ENCODE measurements around the gene DLGAP1. TPM values are rescaled to one million over a fixed set of nuclear protein-coding genes. Genes with fewer than 3 reads are reported as not detected.
"Not testable (repeated sequence)": the region's sequence is repeated elsewhere in the genome, so short reads cannot be mapped to it uniquely, and the experiment has no call there.

Gene DLGAP1
- total RNA-seq, 6 experiments from 2014 or later = 0.09 to 0.31 (median 0.18) TPM; not detected in 2

GRCh38 chr18:4026542-4026941, 428.6 kb downstream of the DLGAP1 start:
- Histone ChIP-seq H3K27me3 (no peaks in the 10 kb centered on the region), H3K9me3 (no peaks in the 10 kb centered on the region), H3K4me1 (no peaks in the 10 kb centered on the region), H3K27ac (no peak overlapping the region), H3K4me3 (no peak overlapping the region), H3K36me3 (no peaks in the 10 kb centered on the region)
- no peak for ATAC-seq
- TF ChIP-seq CTCF (IDR thresholded peaks at IDR 0.05) = no peak
- 64% methylated on average over 1 of the region's 1 CpG for WGBS (ENCODE audit: insufficient coverage, low coverage, low lambda C conversion rate, missing lambda C conversion rate)
- intact Hi-C loops (cut with DNase I) = no loop called here
- no peak for DNase-seq

- Histone ChIP-seq H3K27ac (no peak overlapping the region), H3K27me3 (no peaks in the 10 kb centered on the region), H3K9me3 (no peaks in the 10 kb centered on the region), H3K36me3 (no peaks in the 10 kb centered on the region), H3K4me1 (no peaks in the 10 kb centered on the region), H3K4me3 (no peak overlapping the region)
- intact Hi-C loops (cut with DNase I) = no loop called here
- WGBS (ENCODE audit: insufficient coverage, low coverage, low lambda C conversion rate, missing lambda C conversion rate) = 67% methylated on average over 2 of the region's 2 CpGs
- no peak for DNase-seq
- ATAC-seq = no peak
- no peak for TF ChIP-seq POLR2A (IDR thresholded peaks at IDR 0.05)
- TF ChIP-seq CTCF (IDR thresholded peaks at IDR 0.05) = no peak
Measured at GRCh38 chr18:4024702-4025101, 430.4 kb downstream of the DLGAP1 start.

GRCh38 chr18:4022749-4023148, 432.4 kb downstream of the DLGAP1 start:
- H3K4me1 ChIP-seq; H3K9me3 ChIP-seq; intact Hi-C loops (cut with DNase I); H3K27me3 ChIP-seq; ATAC-seq; H3K4me3 ChIP-seq; DNase-seq; H3K36me3 ChIP-seq; H3K27ac ChIP-seq: not testable (repeated sequence)
- WGBS (ENCODE audit: insufficient coverage, low coverage, low lambda C conversion rate, missing lambda C conversion rate) = 50% methylated on average over 1 of the region's 1 CpG

- no peak overlapping the region for H3K4me3 ChIP-seq
- H3K4me1 ChIP-seq = no peaks in the 10 kb centered on the region
- H3K36me3 ChIP-seq = no peaks in the 10 kb centered on the region
- intact Hi-C loops (cut with DNase I) = no loop called here
- no peak for DNase-seq
- no peak overlapping the region for H3K27ac ChIP-seq
- no peak for ATAC-seq
- no peaks in the 10 kb centered on the region for H3K9me3 ChIP-seq
- WGBS (ENCODE audit: insufficient coverage, low coverage, low lambda C conversion rate, missing lambda C conversion rate) = 56% methylated on average over 5 of the region's 5 CpGs
- no peaks in the 10 kb centered on the region for H3K27me3 ChIP-seq
- TF ChIP-seq CTCF (IDR thresholded peaks at IDR 0.05) = no peak
- TF ChIP-seq POLR2A (IDR thresholded peaks at IDR 0.05) = no peak
Measured at GRCh38 chr18:4020026-4020425, 435.1 kb downstream of the DLGAP1 start.

GRCh38 chr18:4017480-4017879, 437.6 kb downstream of the DLGAP1 start:
- Histone ChIP-seq H3K4me3 (no peak overlapping the region), H3K4me1 (no peaks in the 10 kb centered on the region), H3K27me3 (no peaks in the 10 kb centered on the region), H3K36me3 (no peaks in the 10 kb centered on the region), H3K9me3 (no peaks in the 10 kb centered on the region), H3K27ac (no peak overlapping the region)
- WGBS (ENCODE audit: insufficient coverage, low coverage, low lambda C conversion rate, missing lambda C conversion rate) = 26% methylated on average over 3 of the region's 3 CpGs
- DNase-seq (no peak), ATAC-seq (no peak)
- intact Hi-C loops (cut with DNase I) = no loop called here
- TF ChIP-seq CTCF (IDR thresholded peaks at IDR 0.05) (no peak), POLR2A (IDR thresholded peaks at IDR 0.05) (no peak)

Measured in right lobe of liver (tissue), 6 donors.